ENCODE measurements around the gene DGKH. TPM values are rescaled to one million over a fixed set of nuclear protein-coding genes. Genes with fewer than 3 reads are reported as not detected.

DGKH gene
- total RNA-seq, 1 experiment from 2014 or later: 11.3 TPM

GRCh38 chr13:42232671-42233070 is 184.2 kb downstream of the DGKH start:
- H3K9me3 ChIP-seq (replicated peaks): no peaks in the 10 kb centered on the region
- H3K36me3 ChIP-seq: no peaks in the 10 kb centered on the region
- no peak for DNase-seq (ENCODE audit: low read depth in 1 of 2, low spot score in 2 of 2)
- no peak overlapping the region for H3K4me3 ChIP-seq
- H3K27me3 ChIP-seq (replicated peaks): no peaks in the 10 kb centered on the region
- H3K27ac ChIP-seq: no peak overlapping the region
- H3K4me1 ChIP-seq (replicated peaks): peaks cover 10% of the 10 kb centered on the region

- Histone ChIP-seq H3K27me3 (replicated peaks) (no peaks in the 10 kb centered on the region), H3K27ac (no peak overlapping the region), H3K4me3 (no peak overlapping the region), H3K4me1 (replicated peaks) (peaks cover 10% of the 10 kb centered on the region), H3K36me3 (no peaks in the 10 kb centered on the region), H3K9me3 (replicated peaks) (no peaks in the 10 kb centered on the region)
- DNase-seq (ENCODE audit: low read depth in 1 of 2, low spot score in 2 of 2): no peak
Observed at GRCh38 chr13:42233726-42234125, 185.3 kb downstream of the DGKH start.

DNA sequence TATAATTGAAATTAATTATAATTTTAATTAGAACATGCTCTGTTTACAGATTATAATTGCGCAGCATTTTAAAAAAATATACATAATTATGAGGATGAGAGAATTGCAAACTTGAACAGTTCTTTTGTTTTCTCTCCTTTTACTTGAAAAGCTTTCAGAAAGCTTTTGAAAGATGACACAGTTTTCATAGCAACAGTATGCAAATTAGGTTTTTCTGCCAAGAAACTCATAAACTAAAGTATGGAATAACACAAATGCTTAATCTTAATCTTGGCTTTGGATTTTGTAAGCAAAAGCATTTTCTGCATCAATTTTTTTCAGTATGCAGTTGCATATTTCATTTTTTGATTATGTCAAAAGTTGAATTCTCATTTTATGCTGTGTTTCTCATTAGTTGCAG is 190.7 kb downstream of the DGKH start:
- no peaks in the 10 kb centered on the region for H3K9me3 ChIP-seq (replicated peaks)
- no peak overlapping the region for H3K4me3 ChIP-seq
- no peaks in the 10 kb centered on the region for H3K27me3 ChIP-seq (replicated peaks)
- H3K36me3 ChIP-seq: no peaks in the 10 kb centered on the region
- DNase-seq (ENCODE audit: low read depth in 1 of 2, low spot score in 2 of 2): no peak
- H3K4me1 ChIP-seq (replicated peaks): peaks cover 6% of the 10 kb centered on the region
- H3K27ac ChIP-seq: no peak overlapping the region

DNA sequence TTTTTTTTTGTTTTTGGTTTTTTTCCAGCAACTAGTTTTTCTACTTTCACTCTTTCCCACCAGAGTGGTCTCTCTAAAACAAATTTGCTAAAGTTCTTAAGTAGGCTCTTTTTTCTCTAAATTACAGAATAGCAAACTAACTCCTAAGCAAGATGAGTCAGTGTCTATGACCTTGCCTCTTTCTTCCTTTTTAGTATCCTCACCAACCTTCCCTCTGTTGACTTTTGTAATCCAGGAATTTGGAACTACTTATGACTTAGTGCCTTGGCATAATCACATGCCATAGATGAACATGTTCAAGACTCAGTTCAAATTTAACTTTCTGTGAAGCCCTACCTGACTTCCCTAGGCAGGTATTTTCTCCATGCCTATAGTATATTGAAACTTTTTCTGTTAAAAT is 191.2 kb downstream of the DGKH start:
- peak in 1 of 2 experiments; percentile 6 for DNase-seq (ENCODE audit: low read depth in 1 of 2, low spot score in 2 of 2)
- Histone ChIP-seq H3K4me1 (replicated peaks) (peaks cover 6% of the 10 kb centered on the region), H3K4me3 (no peak overlapping the region), H3K9me3 (replicated peaks) (no peaks in the 10 kb centered on the region), H3K27ac (no peak overlapping the region), H3K36me3 (no peaks in the 10 kb centered on the region), H3K27me3 (replicated peaks) (no peaks in the 10 kb centered on the region)

DNA sequence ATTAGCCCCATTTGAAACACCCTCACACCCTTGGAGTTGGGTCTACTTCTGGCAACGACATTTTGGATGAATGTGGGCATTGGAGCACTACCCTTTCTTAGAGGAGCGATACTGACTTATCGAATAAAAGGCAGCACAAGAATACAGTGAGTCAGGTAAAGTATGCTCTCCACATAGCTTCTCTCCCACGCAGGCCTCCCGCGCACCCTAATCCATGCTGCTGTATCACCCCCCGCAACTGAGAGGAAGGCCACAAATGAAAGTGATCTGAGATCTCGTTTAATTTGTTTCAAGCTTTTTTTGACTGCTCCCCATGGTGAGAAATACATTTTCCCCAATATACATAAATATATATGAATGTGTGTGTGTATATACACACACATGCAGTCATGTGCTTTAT is 198.1 kb downstream of the DGKH start:
- no peak overlapping the region for H3K4me3 ChIP-seq
- H3K9me3 ChIP-seq (replicated peaks): no peaks in the 10 kb centered on the region
- H3K4me1 ChIP-seq (replicated peaks): no peaks in the 10 kb centered on the region
- H3K36me3 ChIP-seq: no peaks in the 10 kb centered on the region
- no peak overlapping the region for H3K27ac ChIP-seq
- no peaks in the 10 kb centered on the region for H3K27me3 ChIP-seq (replicated peaks)
- DNase-seq (ENCODE audit: low read depth in 1 of 2, low spot score in 2 of 2): no peak

GRCh38 chr13:42247883-42248282 is 199.4 kb downstream of the DGKH start:
- H3K27me3 ChIP-seq (replicated peaks): no peaks in the 10 kb centered on the region
- H3K4me3 ChIP-seq: no peak overlapping the region
- no peak for DNase-seq (ENCODE audit: low read depth in 1 of 2, low spot score in 2 of 2)
- H3K36me3 ChIP-seq: no peaks in the 10 kb centered on the region
- no peaks in the 10 kb centered on the region for H3K9me3 ChIP-seq (replicated peaks)
- H3K27ac ChIP-seq: no peak overlapping the region
- no peaks in the 10 kb centered on the region for H3K4me1 ChIP-seq (replicated peaks)

DNA sequence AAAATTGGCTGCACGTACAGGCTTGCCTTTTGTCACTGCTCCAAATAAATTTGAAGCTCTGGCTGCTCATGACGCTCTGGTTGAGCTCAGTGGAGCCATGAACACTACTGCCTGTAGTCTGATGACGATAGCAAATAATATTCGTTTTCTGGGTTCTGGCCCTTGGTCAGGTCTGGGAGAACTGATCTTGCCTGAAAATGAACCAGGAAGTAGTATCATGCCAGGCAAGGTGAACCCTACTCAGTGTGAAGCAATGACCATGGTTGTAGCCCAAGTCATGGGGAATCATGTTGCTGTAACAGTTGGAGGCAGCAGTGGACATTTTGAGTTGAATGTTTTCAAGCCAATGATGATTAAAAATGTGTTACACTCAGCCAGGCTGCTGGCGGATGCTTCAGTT is 207.4 kb downstream of the DGKH start:
- Histone ChIP-seq H3K27ac (no peak overlapping the region), H3K36me3 (no peaks in the 10 kb centered on the region), H3K4me3 (no peak overlapping the region), H3K4me1 (replicated peaks) (no peaks in the 10 kb centered on the region), H3K27me3 (replicated peaks) (no peaks in the 10 kb centered on the region), H3K9me3 (replicated peaks) (no peaks in the 10 kb centered on the region)
- DNase-seq (ENCODE audit: low read depth in 1 of 2, low spot score in 2 of 2): no peak

DNA sequence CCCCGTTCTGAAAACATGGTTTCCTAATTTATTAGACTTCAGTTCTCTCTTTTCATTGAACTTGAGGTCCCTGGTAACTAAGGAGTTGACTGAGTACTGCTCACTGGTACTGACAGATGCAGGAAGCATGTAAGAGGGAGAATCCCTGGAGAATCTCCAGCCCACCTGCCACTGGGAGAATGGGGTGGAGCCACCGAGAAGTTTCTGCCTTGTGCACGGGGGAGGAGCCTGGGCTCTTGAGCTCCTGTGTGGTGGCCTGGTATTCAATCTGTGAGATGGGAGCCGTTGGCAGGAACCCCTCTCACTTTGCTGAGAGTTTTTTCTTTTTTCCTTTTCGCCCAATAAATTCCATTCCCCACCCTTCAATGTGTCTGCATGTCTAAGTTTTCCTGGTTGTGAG is 210.3 kb downstream of the DGKH start:
- Histone ChIP-seq H3K27ac (no peak overlapping the region), H3K36me3 (no peaks in the 10 kb centered on the region), H3K4me3 (no peak overlapping the region), H3K9me3 (replicated peaks) (no peaks in the 10 kb centered on the region), H3K4me1 (replicated peaks) (no peaks in the 10 kb centered on the region), H3K27me3 (replicated peaks) (no peaks in the 10 kb centered on the region)
- DNase-seq (ENCODE audit: low read depth in 1 of 2, low spot score in 2 of 2): no peak

DNA sequence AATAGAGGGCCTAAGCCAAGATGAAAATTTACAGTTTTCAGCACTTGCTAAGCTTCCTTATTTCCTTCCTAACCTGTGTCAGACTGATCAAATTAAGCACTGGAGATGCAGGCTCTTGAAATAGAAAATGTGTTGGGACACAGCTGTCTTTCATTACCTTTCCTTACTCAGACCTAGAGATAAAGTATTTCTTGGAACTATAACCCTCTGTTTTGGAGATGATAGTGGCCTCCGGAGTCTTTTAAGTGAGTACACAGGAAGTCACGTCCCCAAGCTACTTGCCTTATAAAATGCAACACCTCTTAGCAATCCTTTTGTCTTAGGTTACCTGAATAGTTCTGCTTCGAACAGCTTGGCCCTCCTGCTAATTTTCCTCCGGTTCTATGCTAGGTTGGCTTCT is 211.1 kb downstream of the DGKH start:
- Histone ChIP-seq H3K4me3 (no peak overlapping the region), H3K9me3 (replicated peaks) (no peaks in the 10 kb centered on the region), H3K27ac (no peak overlapping the region), H3K4me1 (replicated peaks) (no peaks in the 10 kb centered on the region), H3K27me3 (replicated peaks) (no peaks in the 10 kb centered on the region), H3K36me3 (no peaks in the 10 kb centered on the region)
- no peak for DNase-seq (ENCODE audit: low read depth in 1 of 2, low spot score in 2 of 2)

DNA sequence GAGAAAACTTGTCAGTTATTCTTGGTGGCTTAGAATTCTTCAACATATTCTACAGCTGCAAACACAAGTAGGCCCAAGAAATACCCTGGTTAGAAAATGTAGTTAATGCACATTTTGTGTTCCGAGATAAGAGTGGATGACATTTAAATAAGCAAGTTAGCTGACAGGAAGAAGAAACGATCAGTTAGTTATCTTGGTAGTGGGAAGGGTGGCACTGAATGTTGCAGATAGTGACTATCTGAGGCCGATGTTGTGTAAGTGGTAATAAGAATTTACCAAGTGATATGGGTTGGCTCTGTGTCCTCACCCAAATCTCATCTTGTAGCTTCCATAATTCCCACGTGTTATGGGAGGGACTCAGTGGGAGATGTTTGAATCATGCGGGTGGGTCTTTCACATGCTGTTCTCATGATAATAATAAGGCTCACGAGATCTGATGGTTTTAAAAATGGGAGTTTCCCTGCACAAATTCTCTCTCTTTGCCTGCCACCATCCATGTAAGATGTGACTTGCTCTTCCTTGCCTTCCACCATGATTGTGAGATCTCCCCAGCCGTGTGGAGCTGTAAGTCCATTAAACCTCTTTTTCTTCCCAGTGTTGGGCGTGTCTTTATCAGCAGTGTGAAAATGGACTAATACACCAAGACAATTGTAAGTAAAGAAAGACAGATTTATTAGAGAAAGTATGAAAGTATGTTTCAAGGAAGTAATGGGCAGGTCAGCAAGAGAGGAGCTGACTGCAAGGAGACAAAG is 212.6 kb downstream of the DGKH start:
- Histone ChIP-seq H3K27ac (no peak overlapping the region), H3K4me1 (replicated peaks) (no peaks in the 10 kb centered on the region), H3K4me3 (no peak overlapping the region), H3K36me3 (no peaks in the 10 kb centered on the region), H3K9me3 (replicated peaks) (no peaks in the 10 kb centered on the region), H3K27me3 (replicated peaks) (no peaks in the 10 kb centered on the region)
- no peak for DNase-seq (ENCODE audit: low read depth in 1 of 2, low spot score in 2 of 2)

DNA sequence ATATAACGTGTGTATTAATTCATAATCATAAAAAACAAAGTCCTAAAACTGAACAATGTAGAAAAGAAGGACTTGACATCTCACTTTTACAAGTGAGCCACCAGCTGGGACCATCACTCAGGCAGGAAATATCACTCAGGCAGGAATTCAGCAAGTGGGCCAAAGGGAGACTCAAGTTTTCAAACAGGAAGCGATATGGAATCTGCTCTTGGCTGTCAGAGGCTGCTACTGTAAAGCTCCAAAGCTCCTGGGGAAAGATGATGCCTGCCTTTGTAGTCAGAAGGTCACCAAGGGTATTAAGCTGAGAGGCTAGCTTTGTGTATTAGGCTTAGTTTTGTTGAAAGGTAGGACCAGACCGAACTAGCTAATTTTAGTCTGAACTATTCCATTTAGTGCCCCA is 218.0 kb downstream of the DGKH start:
- H3K27ac ChIP-seq: no peak overlapping the region
- no peak for DNase-seq (ENCODE audit: low read depth in 1 of 2, low spot score in 2 of 2)
- no peaks in the 10 kb centered on the region for H3K36me3 ChIP-seq
- H3K9me3 ChIP-seq (replicated peaks): no peaks in the 10 kb centered on the region
- no peak overlapping the region for H3K4me3 ChIP-seq
- H3K4me1 ChIP-seq (replicated peaks): peaks cover 6% of the 10 kb centered on the region
- no peaks in the 10 kb centered on the region for H3K27me3 ChIP-seq (replicated peaks)

- no peaks in the 10 kb centered on the region for H3K9me3 ChIP-seq (replicated peaks)
- H3K27ac ChIP-seq: no peak overlapping the region
- H3K4me3 ChIP-seq: no peak overlapping the region
- DNase-seq (ENCODE audit: low read depth in 1 of 2, low spot score in 2 of 2): no peak
- peaks cover 4% of the 10 kb centered on the region for H3K36me3 ChIP-seq
- H3K4me1 ChIP-seq (replicated peaks): peaks cover 8% of the 10 kb centered on the region
- H3K27me3 ChIP-seq (replicated peaks): no peaks in the 10 kb centered on the region
Observed at GRCh38 chr13:42270160-42270856, 221.9 kb downstream of the DGKH start.

DNA sequence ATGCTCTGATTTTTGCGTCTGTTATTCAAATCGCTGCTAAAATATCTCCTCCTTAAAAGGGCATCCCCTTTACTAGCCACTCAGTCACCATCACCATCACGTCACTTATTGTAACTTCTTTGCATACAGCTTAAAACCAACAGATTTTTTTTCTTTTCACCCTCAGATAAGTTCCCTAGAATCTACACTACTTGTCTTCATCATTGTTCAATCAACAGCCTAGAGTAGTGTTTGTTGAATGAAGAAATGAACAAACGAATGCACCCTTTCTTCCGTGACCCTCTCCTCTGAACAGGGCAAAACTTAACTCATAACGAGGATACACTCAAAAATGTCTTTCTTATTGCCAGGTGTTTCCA is 222.4 kb downstream of the DGKH start:
- H3K27ac ChIP-seq: no peak overlapping the region

DNA sequence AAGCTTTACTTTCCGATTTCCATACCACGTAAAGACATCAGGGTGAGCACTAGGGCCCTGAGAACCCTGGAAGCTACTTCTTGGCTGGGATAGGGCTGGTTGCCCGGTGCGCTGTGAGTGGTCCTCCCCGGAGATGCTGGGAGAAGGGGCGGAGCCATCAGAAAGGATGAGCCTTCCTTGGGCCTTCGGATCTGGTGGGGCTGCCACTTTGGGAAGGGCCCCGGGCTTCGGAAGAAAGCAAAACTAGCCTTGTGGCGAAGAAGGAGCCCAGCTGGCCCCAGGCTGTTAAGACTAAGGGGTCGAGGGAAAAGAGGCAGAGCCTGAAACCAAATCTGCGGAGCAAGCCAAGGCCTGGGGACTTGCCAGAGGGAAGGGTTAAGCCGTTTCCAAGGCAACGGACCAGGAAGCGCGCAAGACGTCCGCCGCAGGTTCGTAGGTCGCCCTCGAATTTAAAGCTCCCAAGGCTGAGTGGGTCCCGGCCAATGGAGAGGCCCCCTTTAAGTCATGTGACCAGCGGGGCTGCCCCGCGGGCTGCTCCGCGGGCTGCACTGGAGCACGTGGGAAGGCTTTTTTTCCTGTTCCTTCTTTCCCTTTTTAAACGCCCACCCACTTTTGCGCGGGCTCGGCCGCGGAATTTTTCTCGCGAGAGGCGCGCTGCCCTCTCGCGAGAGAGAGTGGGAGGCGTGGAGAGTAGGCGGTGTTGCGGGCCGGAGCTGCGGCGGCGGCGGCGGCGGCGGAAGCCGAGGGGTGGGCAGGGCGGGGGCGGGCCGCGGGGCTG is 223.1 kb downstream of the DGKH start:
- peak overlapping the region; percentile 41 for H3K27ac ChIP-seq
- no peaks in the 10 kb centered on the region for H3K27me3 ChIP-seq (replicated peaks)
- H3K4me3 ChIP-seq: peak overlapping the region; percentile 91
- DNase-seq (ENCODE audit: low read depth in 1 of 2, low spot score in 2 of 2): peak; percentile 93 to 98
- peaks cover 8% of the 10 kb centered on the region for H3K4me1 ChIP-seq (replicated peaks)
- no peaks in the 10 kb centered on the region for H3K9me3 ChIP-seq (replicated peaks)
- H3K36me3 ChIP-seq: peaks cover 4% of the 10 kb centered on the region

More for the DNA sequence above, 222.4 kb downstream of the DGKH start:
- H3K36me3 ChIP-seq: peaks cover 4% of the 10 kb centered on the region
- no peak overlapping the region; the same call in 1 of the 2 replicates for H3K4me3 ChIP-seq
- H3K27me3 ChIP-seq (replicated peaks): no peaks in the 10 kb centered on the region
- peaks cover 8% of the 10 kb centered on the region for H3K4me1 ChIP-seq (replicated peaks)
- no peaks in the 10 kb centered on the region for H3K9me3 ChIP-seq (replicated peaks)
- no peak for DNase-seq (ENCODE audit: low read depth in 1 of 2, low spot score in 2 of 2)

All from SJSA1 (cell line).